Neural crest cell (in vitro differentiated cells): Measurements from ENCODE around the gene BAIAP3. TPM values are rescaled to one million over a fixed set of nuclear protein-coding genes. Genes with fewer than 3 reads are reported as not detected.
A peak's percentile ranks its signal among the peaks of the same experiment; 100 is the strongest.

ENCODE experiments used
- DNase-seq: peaks from one replicate; pipeline ENCODE4 v3.0.0; 2021; ENCODE audit warnings: low read depth, mixed read lengths, low spot score
- H3K27ac Mint-ChIP-seq: one replicate; pipeline ENCODE4 v1.8.0; 2021; ENCODE audit warnings: mild to moderate bottlenecking, mixed read lengths; ENCODE audit not compliant: unreplicated experiment
- H3K27me3 Mint-ChIP-seq: 2 replicates; pipeline ENCODE4 v1.8.0; 2021; ENCODE audit warnings: low read depth, mild to moderate bottlenecking, mixed read lengths
- H3K36me3 Mint-ChIP-seq: 2 replicates; pipeline ENCODE4 v1.8.0; 2021; ENCODE audit warnings: low read depth, mild to moderate bottlenecking, mixed read lengths
- H3K4me1 Mint-ChIP-seq: 2 replicates; pipeline ENCODE4 v1.8.0; 2021; ENCODE audit warnings: mixed read lengths
- H3K4me3 Mint-ChIP-seq: one replicate; pipeline ENCODE4 v1.8.0; 2021; ENCODE audit warnings: mild to moderate bottlenecking, mixed read lengths
- H3K9me3 Mint-ChIP-seq: 2 replicates; pipeline ENCODE4 v1.8.0; 2021; ENCODE audit warnings: mixed read lengths
- total RNA-seq: library from RNA; stranded (reverse); gene quantifications from 2 replicates; pipeline ENCODE4 v1.2.1, GENCODE V29; 2021
- TF ChIP-seq, protein P1 (sequence below): fragments of 200-600 bp; sonication (generic); conservative IDR thresholded peaks from 2 replicates; pipeline ENCODE4 v1.5.0; 2021; ENCODE audit warnings: antibody characterized with exemption, mild to moderate bottlenecking

BAIAP3 gene
- total RNA-seq, 1 donor from 2014 or later: 3.4 TPM

DNA sequence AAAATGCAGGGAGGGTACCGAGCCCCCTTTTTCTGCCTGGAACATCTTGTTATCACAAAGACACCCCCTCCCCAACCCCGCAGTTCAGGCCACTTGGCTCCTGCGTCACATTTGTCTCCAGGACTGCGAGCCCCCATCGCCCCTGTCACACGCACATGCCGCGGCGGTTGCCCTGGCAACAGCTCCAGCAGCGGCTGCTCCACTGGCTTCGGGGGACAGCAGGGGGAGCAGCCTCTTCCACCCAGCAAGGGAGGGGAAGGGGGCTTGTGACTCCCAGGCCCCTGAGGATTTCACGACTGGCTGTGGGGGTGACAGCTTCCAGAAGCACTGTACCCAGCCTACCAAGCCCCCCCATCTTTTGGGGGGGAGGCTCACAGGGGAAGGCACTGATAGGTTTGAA, 2.6 kb downstream of the BAIAP3 start:
- peak; percentile 58 for DNase-seq
- Mint-ChIP-seq H3K4me1 (peaks cover 12% of the 10 kb centered on the region), H3K4me3 (peak overlapping the region; percentile 54), H3K27me3 (peaks cover 52% of the 10 kb centered on the region), H3K36me3 (no peaks in the 10 kb centered on the region), H3K27ac (no peak overlapping the region), H3K9me3 (no peaks in the 10 kb centered on the region)
- TF ChIP-seq, protein P1, sequence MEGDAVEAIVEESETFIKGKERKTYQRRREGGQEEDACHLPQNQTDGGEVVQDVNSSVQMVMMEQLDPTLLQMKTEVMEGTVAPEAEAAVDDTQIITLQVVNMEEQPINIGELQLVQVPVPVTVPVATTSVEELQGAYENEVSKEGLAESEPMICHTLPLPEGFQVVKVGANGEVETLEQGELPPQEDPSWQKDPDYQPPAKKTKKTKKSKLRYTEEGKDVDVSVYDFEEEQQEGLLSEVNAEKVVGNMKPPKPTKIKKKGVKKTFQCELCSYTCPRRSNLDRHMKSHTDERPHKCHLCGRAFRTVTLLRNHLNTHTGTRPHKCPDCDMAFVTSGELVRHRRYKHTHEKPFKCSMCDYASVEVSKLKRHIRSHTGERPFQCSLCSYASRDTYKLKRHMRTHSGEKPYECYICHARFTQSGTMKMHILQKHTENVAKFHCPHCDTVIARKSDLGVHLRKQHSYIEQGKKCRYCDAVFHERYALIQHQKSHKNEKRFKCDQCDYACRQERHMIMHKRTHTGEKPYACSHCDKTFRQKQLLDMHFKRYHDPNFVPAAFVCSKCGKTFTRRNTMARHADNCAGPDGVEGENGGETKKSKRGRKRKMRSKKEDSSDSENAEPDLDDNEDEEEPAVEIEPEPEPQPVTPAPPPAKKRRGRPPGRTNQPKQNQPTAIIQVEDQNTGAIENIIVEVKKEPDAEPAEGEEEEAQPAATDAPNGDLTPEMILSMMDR: no peak

DNA sequence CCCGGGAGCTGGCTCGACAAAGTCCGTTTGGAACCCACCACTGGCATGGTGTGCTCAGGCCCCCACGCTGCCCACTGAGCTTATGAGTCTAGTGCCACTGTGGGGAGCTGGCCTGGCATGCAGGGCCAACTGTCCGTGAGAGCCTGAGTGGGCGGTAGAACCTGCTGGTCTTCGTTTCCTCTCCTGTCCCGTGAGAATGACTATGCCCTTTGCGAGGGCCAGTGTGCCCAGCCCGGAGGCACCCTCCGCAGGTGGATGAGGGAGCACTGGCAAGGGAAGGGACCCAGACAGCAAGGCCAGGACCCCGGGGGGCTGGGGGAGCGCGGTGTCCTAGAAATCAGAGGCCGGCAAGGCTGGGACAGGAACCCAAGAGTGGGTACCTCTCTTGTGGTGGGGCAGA, 3.2 kb downstream of the BAIAP3 start:
- peaks cover 7% of the 10 kb centered on the region for H3K4me1 Mint-ChIP-seq
- H3K4me3 Mint-ChIP-seq: no peak overlapping the region
- peaks cover 47% of the 10 kb centered on the region for H3K27me3 Mint-ChIP-seq
- no peak overlapping the region for H3K27ac Mint-ChIP-seq
- TF ChIP-seq, protein P1: no peak
- no peaks in the 10 kb centered on the region for H3K9me3 Mint-ChIP-seq
- no peak for DNase-seq
- no peaks in the 10 kb centered on the region for H3K36me3 Mint-ChIP-seq

DNA sequence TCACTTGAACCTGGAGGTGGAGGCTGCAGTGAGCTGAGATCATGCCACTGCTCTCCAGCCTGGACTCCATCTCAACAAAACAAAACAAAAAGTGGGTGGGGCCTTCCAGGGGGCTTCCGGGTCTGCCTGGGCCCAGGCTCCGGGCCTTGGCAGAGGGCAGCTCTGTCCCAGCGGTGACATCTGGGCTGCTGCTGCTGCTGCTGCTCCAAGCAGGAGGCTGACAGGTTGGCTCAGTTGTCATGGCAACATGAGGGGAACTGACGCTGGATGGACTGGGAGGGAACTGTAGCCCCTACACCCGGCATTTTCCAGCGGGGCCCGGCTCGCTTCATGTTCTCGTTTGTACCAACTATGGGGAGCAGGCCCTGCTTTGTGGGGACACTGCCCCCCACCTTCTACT, 4.0 kb downstream of the BAIAP3 start:
- no peaks in the 10 kb centered on the region for H3K9me3 Mint-ChIP-seq
- H3K27me3 Mint-ChIP-seq: peaks cover 38% of the 10 kb centered on the region
- TF ChIP-seq, protein P1: no peak
- H3K27ac Mint-ChIP-seq: no peak overlapping the region
- H3K36me3 Mint-ChIP-seq: no peaks in the 10 kb centered on the region
- DNase-seq: no peak
- peaks cover 5% of the 10 kb centered on the region for H3K4me1 Mint-ChIP-seq
- H3K4me3 Mint-ChIP-seq: no peak overlapping the region

DNA sequence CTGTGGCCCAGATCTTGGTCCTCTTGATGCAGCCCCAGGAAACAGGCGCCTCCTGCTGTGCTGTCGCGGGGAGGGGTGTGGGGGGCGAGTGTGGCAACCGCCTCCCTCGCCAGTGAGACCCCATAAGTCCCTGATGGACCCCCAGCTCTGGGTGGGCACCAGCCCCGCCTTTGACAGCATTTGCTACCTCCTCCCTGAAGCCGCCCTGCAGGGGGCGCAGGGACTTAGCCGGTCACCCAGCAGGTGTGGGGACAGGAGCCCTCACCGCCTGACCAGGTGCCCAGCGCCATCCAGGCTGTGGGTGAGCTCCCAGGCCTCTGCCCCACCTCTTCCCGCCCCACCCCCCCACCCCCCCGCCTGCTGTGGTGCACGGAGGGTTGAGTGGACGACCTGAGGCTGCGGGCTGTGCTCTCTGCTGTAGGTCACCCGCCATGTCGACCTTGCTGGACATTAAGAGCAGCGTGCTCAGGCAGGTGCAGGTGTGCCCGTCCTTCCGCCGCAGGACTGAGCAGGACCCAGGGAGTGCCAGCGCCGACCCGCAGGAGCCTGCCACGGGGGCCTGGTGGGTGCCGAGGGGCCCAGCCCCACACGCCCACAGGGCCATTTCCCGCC, 4.8 kb downstream of the BAIAP3 start:
- Mint-ChIP-seq H3K36me3 (no peaks in the 10 kb centered on the region), H3K4me3 (no peak overlapping the region), H3K9me3 (no peaks in the 10 kb centered on the region), H3K4me1 (peaks cover 10% of the 10 kb centered on the region), H3K27ac (no peak overlapping the region), H3K27me3 (peaks cover 41% of the 10 kb centered on the region)
- DNase-seq: peak; percentile 46
- TF ChIP-seq, protein P1: peak; percentile 60

DNA sequence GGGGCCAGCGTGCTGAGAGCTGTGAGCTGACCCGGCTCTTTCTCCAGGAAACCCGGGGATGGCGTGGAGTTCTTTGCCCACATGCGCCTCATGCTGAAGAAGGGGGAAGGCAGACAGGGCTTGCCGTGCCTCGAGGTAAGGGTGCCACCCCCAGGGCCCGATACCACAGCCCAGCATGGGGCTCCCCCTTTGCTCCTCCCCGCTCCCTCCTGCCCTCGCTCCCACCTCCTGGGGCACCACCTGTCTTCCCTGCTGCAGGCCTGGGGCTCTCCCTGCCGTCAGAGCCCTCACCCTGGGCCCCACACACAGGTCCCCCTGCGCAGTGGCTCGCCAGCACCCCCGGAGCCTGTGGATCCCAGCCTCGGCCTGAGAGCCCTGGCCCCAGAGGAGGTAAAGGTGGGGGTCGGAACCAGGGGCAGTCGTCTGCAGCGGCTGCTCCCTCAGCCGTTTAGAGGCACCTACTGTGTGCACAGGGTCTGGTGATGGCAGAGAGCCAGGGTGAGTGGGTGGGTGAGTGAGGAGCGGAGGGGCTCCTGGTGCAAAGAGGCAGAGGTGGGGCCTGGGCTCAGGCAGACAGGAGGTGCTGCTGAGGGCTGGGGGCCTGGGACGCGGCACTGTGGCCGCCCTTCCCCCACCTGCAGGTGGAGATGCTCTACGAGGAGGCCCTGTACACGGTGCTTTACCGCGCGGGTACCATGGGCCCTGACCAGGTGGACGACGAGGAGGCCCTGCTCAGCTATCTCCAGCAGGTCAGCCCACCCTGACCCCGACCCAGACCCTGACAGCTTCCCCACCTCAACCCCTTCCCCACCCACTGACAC, 5.6 kb downstream of the BAIAP3 start:
- TF ChIP-seq, protein P1: no peak
- H3K4me1 Mint-ChIP-seq: peaks cover 14% of the 10 kb centered on the region

More for the DNA sequence above, 5.6 kb downstream of the BAIAP3 start:
- no peak overlapping the region for H3K27ac Mint-ChIP-seq
- H3K4me3 Mint-ChIP-seq: no peak overlapping the region
- H3K27me3 Mint-ChIP-seq: peaks cover 44% of the 10 kb centered on the region
- no peak for DNase-seq
- H3K36me3 Mint-ChIP-seq: no peaks in the 10 kb centered on the region
- no peaks in the 10 kb centered on the region for H3K9me3 Mint-ChIP-seq
